GDM1 (cell line): ENCODE measurements around the gene EGFL7.

Source experiments
- DNase-seq: peaks from one replicate; lab custom pipeline; 2025; lab: John Stamatoyannopoulos, UW

The EGFL7 gene

DNA sequence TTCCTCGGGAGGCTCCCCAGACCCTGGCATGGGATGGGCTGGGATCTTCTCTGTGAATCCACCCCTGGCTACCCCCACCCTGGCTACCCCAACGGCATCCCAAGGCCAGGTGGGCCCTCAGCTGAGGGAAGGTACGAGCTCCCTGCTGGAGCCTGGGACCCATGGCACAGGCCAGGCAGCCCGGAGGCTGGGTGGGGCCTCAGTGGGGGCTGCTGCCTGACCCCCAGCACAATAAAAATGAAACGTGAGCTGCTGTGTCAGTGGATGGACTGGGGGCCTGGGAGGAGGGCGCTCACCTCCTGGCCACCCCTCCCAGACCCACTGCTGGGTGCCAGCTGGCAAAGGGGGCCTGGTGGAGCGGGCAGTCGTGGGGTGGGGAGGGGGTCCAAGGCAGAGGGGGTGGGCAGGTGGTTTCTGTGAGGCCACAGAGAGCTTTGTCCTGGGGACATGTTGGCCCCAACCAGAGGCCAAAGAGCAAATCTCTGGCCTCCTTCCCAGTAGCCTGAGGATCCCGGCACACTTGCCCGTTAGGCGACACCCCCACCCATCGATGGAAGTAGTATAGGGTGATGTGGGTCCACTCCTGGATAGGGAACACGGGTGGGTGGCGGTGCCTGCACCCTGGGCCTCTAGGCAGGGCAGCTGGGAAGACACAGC is 9.8 kb downstream of the EGFL7 start:
- DNase-seq, result no peak

DNA sequence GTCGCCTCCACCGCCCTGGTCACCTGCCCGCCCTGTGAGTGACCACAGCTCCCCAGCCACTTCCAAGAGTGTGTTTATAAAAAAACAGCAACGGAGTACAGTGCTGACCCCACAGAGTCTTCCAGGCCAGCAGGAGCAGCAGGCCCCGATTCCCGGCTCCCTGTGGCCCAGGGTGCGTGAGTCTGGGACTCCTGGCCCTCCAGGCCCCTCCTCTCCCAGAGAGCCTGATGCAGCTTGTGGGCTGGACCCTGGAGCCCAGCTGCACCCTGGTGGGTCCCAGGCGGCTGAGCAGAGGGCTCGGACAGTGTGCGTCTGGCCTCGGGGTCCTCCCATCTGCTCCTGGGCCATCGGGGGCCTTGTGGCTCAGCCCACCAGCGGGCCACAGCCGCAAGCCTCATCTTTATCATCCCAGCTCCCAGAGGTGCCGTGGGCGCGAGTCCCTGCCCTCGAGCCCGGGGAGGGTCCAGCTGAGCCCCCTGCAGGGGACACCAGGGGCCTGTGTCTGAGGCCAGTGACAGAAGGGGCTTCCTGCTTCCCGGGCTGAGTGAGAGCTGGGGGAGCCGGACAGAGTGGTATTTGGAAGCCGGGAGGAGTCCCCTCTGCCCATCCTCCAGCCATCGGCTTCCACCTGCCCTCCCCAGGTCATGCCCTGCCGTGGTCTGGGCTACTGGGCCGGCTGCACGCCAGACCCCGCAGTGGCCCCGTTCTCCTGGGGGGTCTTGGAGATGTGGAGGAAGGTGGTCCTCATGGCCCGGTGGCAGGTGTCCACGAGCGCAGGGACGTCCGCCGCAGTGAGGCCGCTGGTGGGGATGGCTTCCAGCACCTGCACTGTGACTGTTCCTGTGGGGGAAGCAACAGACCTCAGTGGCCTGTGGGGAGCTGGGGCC is 10.6 kb downstream of the EGFL7 start:
- DNase-seq, result no peak

DNA sequence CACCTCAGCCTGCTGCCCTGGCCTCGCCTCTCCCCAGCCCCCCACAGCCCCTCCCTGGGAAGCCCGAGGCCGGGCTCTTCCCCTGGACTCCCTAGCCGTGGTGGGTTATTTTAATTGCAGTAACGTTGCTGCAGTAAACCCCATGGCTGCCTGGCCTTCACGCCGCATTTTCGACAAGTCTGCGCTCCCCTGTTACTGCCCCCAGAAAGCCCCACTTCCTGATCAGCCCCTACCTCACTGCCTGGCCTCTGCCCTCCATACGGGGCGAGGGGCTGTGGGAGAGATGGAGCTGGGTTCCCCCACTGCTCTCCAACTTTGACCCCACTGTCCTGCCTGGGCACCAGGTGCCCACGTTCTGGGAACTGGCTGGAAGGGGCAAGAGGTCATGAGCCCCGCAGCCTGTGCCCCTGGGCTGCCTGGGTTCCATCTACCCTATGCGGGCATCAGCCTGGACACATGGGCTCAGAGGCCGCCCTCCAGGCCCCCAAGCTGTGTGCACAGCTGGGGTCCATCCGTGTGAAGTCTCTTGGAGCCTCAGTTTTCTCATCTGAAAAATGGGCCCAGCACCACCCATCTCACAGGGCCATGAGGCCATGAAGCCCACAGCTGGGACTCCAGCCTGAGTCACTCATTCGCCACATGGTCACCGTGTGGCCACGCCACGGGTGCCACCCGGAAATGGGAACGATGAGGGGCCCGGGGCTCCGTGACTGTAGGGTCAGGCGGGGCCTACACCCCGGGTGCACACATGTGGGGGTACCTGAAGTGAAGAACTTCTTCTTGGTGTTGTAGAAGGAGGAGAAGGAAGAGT is 11.5 kb downstream of the EGFL7 start:
- DNase-seq, result no peak

DNA sequence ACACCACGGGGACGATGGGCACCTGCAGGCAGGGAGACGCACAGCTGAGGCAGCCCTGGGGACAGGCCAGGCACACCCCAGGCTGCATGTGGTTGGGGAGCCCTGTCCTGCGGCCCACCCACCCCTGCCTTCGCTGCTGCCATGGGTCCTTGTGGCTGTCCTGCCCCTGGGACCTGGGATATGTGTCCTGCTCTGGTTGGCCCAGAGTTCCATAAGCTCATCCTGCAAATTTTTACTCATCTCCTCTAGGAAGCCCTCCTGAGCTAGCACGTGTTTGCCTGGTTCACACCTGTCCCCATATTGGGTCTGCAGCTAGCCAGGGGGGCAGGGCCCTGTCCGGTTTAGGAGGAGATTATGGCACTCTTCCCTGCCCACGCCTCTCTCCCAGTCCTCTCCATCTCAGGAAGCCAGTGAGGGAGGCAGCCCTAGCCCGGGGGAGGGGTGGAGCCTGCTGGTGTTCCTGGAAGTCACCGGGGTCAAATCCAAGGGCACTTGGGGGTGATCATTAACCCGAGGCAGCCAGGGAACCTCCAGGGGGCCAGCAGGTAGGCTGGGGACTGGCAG is 12.2 kb downstream of the EGFL7 start:
- no peak for DNase-seq

DNA sequence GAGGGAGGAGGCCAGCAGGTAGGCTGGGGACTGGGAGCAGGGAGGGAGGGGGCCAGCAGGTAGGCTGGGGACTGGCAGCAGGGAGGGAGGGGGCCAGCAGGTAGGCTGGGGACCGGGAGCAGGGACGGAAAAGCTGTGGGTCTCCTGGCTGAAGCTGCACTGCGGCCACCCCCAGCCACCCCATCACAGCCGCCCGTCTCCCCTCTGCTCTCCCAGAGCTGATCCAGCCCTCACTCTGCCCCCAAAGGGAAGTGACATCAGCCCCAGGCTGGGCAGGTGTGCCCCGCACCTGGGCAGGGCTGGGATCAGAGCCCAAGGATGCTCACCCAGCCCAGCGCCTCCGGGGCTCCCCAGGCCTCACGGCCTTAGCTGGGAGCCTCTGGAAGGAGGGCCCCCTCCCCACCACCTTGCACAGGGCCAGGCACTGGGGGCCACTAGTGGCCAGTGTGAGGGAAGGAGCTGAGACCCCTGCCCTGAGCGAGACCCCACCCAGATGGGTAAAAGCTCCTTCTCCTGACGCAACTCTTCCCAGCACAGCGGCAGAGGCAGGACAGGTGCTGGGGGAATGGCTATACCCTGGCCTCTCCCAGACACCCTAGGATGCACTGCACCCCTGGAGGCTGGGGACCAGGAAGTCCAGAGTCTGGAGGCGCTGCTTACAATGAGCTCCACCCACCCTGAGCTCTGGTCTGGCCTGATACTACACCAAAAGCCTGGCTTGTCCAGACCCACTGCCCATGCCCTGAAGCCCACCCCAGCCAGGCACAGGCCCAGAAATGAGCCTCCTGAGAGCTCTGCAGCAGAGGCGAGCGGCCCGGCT is 13.0 kb downstream of the EGFL7 start:
- no peak for DNase-seq

DNA sequence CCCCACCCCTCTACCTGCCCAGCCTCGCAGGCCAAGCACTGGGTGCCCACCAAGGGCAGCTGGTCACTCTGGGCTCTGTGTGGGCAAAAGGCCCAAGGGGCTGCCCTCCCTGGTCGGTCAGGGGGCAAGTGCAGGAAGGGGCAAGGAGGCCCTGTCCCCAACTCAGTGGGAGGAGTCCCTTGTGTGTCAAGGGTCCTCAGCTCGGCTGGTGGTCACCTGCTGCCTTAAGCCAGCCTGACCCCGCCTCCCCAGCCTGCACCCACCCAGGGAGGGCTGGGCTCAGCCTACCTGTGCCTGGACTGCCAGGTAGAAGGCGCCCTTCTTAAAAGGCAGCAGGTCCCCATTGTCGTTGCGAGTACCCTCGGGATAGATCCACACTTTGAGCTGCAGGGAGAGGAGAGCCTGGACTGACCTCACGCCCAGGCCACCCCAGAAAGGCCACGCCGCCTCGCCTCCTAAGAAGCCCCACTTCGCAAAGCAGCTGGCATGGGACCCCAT is 13.6 kb downstream of the EGFL7 start:
- DNase-seq, result no peak

DNA sequence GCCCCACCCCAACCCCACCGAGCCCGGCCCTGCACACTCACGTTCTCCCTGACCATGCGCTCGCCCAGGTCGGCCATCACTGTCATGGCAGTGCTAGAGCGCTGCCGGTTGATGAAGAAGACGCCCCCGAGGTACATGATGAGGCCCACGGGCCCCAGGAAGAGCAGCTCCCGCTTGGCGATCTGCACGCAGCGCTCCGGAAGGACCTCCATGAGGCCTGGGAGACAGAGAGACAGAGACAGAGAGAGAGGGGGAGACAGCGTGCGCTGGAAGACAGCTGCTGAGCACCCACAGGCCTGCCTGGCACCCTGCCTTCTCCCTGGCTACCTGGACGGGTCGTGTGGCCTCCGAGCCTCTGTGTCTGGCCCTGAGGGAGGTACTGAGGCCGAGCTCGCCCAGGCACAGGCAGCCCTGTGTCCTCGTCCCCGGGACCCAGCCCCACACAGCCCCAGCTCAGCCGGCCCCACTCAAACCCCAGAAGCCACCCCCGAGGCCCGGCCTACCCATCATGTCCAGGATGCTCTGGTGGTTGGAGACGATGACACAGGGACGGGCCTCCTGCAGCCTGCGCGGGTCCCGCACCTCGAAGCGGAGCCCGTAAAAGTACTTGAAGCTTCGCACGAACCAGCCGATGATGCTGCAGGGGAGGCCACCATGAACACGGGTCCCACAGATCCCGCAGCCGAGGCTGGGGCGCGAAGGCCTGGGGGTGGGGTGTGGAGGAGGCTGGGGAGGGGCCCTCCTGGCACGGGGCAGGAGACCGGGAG is 14.4 kb downstream of the EGFL7 start:
- no peak for DNase-seq

DNA sequence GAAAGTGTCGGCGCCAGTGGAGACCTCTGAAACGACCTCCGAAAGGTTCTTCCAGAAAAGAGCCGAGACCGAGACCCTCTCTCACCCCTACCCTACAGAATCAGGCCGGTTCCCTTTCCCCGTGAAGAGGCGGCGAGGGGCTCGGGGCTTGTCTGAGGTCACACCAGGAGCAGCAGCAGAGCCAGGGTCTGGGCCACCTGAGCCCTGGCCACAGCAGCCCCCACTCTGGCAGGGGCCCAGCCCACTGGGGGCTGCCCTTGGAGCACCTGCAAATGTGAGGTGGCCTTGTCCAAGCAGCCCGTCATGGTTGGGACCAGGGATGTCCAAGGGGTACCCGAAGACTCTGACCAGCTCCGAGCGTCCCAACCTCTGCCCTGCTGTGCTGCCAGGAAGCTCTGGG is 15.3 kb downstream of the EGFL7 start:
- DNase-seq, result no peak

DNA sequence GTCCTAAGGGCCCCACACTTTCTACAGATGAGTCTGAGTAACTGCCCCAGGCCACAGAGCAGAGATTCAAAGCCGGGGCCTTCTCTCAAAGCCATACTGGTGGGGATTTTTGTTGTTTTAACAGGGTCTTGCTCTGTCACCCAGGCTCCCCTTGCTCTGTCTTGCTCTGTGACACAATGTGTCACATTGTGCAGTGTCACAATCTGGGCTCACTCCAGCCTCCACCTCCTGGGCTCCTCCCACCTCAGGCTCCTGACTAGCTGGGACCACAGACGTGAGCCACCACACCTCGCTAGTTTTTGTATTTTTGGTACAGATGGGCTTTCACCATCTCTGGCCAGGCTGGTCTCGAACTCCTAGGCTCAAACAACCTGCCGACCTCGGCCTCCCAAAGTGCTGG is 15.9 kb downstream of the EGFL7 start:
- no peak for DNase-seq

DNA sequence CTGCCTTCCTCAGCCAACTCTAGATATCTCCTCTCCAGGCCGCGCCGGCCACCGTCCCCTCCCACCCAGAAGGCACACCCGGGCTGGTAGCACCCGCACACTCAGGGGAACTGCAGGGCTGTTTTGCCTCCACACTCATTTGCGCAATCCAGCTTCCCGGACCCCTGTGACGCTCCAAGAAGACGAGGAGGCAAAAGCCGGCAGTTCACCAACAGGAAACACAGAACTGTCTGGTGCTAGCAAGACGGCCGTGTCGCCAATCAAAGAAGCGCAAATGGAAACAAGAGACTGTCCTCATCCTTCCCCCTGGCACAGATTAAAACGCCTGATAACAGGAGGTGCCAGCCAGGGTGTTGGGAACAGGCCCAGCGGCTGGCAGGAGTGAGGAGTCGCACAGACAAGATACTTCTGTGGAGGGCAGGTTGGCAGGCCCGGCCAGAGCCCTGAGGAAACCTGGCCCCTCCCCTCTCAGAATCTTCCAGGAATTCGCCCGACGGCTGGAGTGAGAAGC is 16.8 kb downstream of the EGFL7 start:
- DNase-seq, result no peak

DNA sequence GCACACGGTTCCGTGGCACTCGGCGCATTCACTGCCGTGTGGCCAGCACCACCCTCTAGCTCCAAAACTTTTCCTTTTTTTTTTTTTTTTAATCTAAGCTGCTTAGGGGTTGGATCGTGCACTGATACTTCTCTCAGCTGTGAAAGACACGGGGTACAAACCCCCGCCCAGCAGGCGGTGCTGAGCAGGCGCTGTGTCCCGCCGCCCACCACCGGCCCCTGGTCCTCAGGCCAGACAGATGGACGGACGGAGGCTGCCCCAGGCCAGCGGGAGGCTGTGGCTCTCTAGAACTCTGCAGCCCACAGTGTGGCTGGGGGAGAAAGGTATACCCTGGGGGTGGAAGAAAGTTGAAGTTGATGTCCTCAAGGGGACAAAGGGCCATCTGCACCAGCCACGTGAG is 18.3 kb downstream of the EGFL7 start:
- no peak for DNase-seq

DNA sequence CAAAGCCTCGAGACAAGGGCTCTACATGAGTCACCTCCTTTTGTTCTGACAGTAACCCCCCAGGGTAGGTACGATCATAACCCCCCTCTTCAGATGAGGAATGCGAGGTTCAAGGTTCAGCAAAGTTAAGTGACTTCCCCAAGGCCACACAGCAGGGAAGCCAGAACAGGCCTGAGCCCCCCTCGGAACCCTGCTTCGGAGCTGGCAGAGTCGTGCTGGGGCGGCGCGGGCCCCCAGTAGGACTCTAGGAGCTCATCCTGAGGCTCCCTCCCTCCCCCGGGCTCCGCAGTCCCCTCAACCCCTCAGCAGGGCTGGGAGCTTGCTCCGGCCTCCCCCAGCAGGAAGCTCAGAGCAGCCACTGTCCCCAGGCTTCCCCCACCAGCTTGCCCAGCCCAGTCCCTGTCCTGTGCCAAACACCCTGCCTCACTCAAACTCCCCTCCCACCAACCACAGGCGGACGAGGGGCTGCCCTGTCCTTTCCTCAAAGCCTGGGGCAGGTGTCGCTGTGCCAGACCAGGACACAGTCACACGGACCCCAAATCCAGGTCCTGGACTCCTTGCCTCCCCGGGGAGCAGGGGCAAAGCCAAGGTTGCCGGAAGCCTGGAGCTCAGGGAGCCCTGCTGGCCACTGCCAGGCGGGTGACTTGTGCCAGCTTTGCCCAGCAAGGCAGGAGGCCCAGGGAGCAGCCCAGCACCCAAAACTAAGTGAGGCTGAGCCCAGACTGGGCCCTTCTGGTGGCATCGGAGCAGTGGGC is 19.4 kb downstream of the EGFL7 start:
- DNase-seq, result no peak

DNA sequence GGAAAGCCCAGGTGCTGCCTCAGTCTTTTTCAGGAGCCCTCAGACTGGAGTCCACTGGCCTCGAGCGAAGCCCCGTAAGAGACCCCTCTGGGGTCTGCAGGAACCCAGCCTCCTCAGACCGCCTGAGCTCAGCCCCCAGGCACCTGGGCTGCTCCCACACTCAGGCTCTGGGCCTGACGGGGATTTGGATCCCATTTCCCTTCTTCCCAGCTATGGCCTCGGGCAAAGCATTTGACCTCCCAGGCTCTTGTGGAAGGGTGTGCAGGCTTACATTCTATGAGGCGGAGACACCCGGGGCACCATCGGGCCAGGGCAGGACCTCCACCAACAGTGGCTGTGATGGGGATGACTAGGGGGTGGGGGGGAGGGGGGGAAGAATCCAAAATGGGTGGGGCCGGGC is 20.0 kb downstream of the EGFL7 start:
- no peak for DNase-seq

DNA sequence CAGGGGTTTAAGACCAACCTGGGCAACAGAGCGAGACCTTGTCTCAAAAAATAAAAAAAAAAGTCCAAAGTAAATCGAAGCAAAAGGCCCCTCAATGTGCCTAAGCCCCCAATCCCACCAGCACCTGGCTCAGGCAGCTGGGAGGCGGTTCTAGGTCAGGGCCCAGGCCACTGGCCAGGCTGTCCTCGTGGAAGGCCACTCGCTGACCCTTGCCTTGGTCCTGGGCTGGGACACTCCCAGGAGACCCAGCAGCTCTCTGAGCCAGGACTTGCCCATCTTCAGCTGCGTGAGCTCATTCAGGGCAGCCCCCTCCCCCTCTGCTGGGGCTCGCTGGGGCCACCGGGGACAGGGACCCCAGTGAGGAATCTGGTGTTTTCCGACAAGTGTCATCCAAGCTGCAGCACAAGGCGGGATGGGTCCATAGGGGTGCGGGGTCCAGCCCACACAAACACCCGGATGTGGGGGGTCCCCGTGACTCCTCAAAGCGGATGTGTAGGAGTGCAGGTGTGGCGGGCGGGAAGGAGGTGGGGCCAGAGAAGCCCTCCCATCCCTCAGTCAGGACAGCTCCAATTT is 20.5 kb downstream of the EGFL7 start:
- DNase-seq, result no peak

DNA sequence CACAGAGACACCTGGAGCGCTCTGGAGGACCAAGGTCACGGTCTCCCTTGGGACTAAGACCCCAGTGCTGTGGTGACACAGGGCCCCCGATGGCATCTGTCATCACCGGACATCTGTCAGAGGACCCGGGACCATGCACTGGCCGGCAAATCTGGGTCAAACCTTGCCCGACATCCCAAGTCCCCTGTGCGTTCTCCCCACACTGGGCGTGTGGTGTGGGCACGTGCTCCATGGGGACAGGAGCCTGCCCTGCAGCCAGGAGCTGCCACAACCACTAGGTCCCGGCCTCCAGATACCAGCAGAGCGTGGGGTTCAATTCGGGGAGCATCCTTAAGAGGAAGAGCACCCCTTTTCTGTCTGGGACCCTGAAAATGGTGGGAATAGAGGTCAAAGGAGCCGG is 21.0 kb downstream of the EGFL7 start:
- DNase-seq, result no peak

DNA sequence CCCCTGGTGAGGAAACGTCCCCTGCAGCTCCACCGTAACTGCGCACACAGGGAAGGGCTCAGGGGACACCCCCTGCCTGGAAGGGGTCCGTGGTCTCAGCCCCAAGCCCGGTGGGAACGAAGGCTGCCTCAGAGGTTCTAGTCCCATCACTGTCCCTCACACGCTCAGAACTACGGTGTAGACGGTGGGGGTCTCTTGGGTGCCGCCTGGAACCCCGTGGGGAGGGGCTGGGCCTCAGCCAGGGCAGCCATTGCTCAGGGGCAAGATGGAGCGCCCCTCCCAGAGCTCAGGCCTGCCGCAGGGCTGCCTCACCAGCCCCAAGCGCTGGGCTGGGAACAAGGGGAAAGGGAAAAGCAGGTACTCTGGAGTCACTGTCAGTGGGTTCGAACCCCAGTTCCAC is 21.6 kb downstream of the EGFL7 start:
- DNase-seq, result no peak

DNA sequence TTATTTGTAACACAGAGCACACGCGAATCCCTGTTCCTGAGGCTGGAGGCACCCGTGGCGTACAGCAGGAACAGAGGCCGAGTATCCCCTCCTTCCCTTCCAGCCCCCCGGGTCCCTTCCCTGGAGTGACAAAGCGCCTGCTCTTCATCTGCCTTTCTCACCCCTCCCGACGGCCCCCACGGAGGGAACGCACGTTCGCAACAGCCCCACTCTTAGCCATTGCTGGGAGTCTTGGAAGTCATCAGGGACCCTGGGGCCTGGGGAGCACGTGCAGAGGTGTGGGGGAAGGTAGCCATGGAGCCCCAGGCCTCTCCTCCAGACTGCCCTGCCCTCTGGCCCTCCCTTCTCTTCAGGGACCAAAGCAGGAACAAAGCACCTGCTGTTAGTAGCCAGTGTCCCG is 22.1 kb downstream of the EGFL7 start:
- DNase-seq, result no peak

DNA sequence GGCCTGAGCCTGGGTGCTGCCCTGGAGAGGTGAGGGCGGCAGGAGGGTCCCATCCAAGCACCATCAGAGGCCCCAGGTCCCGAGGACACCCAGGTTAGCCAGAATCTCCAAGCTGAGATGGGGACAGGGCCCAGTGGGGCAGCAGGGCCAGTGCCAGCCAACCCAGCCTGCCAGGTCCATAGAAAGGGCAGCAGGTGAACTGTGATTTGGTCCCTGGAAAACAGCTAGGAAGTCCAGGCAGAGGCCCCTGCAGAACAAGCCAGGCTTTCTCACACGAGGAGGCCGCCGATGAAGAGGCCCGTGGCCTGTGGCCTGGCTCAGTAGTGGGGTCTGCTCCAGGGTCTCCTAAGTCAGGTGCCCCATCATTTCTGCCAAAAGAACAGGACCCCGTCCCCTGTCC is 22.5 kb downstream of the EGFL7 start:
- DNase-seq, result no peak

DNA sequence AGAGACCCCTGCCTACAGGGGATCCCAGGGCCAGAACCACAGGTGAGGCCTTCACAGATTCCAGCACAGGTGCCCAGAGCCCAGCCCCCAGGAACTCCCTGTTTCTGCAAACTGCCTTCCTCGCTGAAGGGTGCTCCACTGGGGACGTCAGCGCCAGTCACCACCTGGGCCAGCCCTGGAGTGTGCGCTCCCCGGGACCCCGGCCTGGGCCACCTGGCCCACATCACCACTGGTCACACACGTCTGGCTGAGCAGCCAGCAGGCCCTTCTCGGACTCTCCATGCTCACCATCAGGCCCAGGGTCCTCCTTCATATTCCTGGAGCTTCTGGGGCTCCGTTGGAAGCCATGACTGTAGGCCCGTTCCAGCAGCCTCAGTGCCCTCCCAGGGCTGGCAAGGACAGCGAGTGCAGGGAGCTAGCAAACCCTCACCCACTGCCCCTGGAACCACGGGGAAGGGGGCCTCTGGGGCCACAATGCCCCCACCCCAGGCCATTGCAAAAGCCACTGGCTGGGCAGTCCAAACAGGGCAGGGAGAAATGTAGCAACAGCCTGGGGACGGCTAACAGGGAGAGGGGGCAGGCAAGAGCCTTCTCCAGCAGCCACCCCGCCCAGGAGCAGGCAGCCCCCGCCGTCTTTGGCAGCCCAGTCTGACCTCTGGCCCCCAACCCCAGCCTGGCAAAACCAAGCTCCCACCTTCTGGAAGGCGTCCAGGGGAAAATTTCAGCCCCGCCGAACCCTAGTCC is 23.2 kb downstream of the EGFL7 start:
- no peak for DNase-seq
